Measurements from ENCODE around the gene KCNN4.

KCNN4 gene

DNA sequence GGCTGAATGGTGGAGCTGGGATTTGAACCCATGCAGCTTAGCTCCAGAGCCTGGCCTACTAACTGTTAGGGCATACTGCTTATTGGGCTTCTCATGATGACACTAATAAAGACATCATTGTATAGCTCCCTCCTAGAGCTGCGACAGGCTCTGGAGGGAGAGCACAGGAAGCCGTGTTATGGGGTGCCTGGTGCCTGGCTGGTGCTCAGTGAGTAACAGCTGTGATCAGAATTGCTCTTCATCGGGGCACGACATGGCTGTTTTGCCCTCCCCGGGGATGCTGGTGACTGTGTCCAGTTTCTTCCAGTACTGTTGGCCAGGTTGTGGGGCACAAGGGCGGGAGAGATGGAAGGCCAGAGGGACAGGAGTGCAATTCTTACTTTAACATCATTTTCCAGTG lies 16.3 kb upstream of the KCNN4 start:
- Histone ChIP-seq H3K27ac (no peak overlapping the region), H3K4me3 (ENCODE audit: low read depth in 1 of 2, low read length in 1 of 2) (no peak overlapping the region), H3K36me3 (no peaks in the 10 kb centered on the region), H3K27me3 (peaks cover 93% of the 10 kb centered on the region), H3K9me3 (no peaks in the 10 kb centered on the region), H3K4me1 (ENCODE audit: control insufficient read depth in 1 of 2, insufficient read depth in 1 of 2, low read depth in 1 of 2, low read length in 1 of 2) (peaks cover 10 to 12% of the 10 kb centered on the region in 2 experiments)
- TF ChIP-seq CTCF (IDR thresholded peaks at IDR 0.05), result no peak

GRCh38 chr19:43790587-43790986 lies 9.8 kb upstream of the KCNN4 start:
- H3K9me3 ChIP-seq, result no peaks in the 10 kb centered on the region
- no peaks in the 10 kb centered on the region for H3K36me3 ChIP-seq
- no peak overlapping the region for H3K27ac ChIP-seq
- peaks cover 50% of the 10 kb centered on the region for H3K27me3 ChIP-seq
- no peak overlapping the region for H3K4me3 ChIP-seq (ENCODE audit: low read depth in 1 of 2, low read length in 1 of 2)
- H3K4me1 ChIP-seq (ENCODE audit: control insufficient read depth in 1 of 2, insufficient read depth in 1 of 2, low read depth in 1 of 2, low read length in 1 of 2), result no peaks in the 10 kb centered on the region
- TF ChIP-seq CTCF (IDR thresholded peaks at IDR 0.05), result no peak

- H3K27ac ChIP-seq, result no peak overlapping the region
- no peak overlapping the region for H3K4me3 ChIP-seq (ENCODE audit: low read depth in 1 of 2, low read length in 1 of 2)
- H3K27me3 ChIP-seq, result peaks cover 34% of the 10 kb centered on the region
- no peaks in the 10 kb centered on the region for H3K9me3 ChIP-seq
- TF ChIP-seq CTCF (IDR thresholded peaks at IDR 0.05), result no peak
- no peaks in the 10 kb centered on the region for H3K36me3 ChIP-seq
- H3K4me1 ChIP-seq (ENCODE audit: control insufficient read depth in 1 of 2, insufficient read depth in 1 of 2, low read depth in 1 of 2, low read length in 1 of 2), result peaks cover 9 to 10% of the 10 kb centered on the region in 2 experiments
Observed at GRCh38 chr19:43789029-43789428, 8.3 kb upstream of the KCNN4 start.

- Histone ChIP-seq H3K4me3 (ENCODE audit: low read depth in 1 of 2, low read length in 1 of 2) (no peak overlapping the region), H3K27ac (no peak overlapping the region), H3K9me3 (no peaks in the 10 kb centered on the region), H3K4me1 (ENCODE audit: control insufficient read depth in 1 of 2, insufficient read depth in 1 of 2, low read depth in 1 of 2, low read length in 1 of 2) (peaks cover 9 to 10% of the 10 kb centered on the region in 2 experiments), H3K36me3 (no peaks in the 10 kb centered on the region), H3K27me3 (peaks cover 13% of the 10 kb centered on the region)
- TF ChIP-seq CTCF (IDR thresholded peaks at IDR 0.05), result no peak
Observed at GRCh38 chr19:43786665-43787064, 5.9 kb upstream of the KCNN4 start.

DNA sequence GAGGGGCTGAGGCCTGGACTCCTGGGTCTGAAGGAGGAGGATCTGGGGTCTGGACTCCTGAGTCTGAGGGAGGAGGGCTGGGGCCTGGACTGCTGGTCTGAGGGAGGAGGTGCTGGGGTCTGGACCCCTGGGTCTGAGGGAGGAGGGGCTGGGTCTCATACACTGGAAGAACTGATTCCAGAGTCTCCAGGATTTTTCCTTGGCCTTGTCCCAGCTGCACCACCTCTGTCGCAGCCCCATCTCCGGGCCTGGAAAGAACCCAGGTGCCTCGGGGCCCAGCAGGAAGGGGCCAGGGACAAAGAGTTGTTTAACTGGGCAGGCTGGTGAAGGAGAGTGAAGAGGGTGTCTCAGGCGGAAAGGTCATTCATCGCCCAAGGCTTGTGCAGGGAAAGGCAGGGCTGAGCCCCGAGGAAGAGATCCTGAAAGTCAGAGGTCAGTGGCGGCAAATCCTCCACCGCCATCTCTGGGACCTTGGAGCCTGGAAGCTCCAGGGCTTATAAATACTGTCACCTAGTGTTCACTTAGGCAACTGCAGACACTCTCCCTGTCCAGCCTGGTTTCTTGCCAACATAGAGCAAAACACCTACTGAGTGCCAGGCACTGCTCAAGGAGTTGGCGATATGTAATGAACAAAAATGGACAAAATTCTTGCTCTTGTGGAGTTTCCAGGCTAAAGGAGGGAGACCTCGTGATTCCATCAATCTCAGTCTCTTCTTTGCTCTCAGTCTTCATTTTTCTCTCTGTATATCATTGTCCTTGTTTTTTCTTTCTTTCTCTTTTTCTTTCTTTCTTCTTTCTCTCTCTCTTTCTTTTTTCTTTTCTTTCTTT lies 4.4 kb upstream of the KCNN4 start:
- H3K27me3 ChIP-seq, result peaks cover 2% of the 10 kb centered on the region
- peaks cover 13 to 21% of the 10 kb centered on the region in 2 experiments for H3K4me1 ChIP-seq (ENCODE audit: control insufficient read depth in 1 of 2, insufficient read depth in 1 of 2, low read depth in 1 of 2, low read length in 1 of 2)
- no peak overlapping the region for H3K4me3 ChIP-seq (ENCODE audit: low read depth in 1 of 2, low read length in 1 of 2)
- no peaks in the 10 kb centered on the region for H3K9me3 ChIP-seq
- H3K36me3 ChIP-seq, result no peaks in the 10 kb centered on the region
- peak; percentile 93 for TF ChIP-seq CTCF (IDR thresholded peaks at IDR 0.05)
- H3K27ac ChIP-seq, result no peak overlapping the region

All from neutrophil (primary cell).